ENCODE data around the gene COLEC11. TPM values are rescaled to one million over a fixed set of nuclear protein-coding genes. Genes with fewer than 3 reads are reported as not detected.

Gene COLEC11
- total and polyA plus RNA-seq, 9 of the 15 experiments (the other 6 are each of a cell fraction or from before 2014, with no cell fraction given) = 0.32 to 4.3 (median 1.8) TPM

DNA sequence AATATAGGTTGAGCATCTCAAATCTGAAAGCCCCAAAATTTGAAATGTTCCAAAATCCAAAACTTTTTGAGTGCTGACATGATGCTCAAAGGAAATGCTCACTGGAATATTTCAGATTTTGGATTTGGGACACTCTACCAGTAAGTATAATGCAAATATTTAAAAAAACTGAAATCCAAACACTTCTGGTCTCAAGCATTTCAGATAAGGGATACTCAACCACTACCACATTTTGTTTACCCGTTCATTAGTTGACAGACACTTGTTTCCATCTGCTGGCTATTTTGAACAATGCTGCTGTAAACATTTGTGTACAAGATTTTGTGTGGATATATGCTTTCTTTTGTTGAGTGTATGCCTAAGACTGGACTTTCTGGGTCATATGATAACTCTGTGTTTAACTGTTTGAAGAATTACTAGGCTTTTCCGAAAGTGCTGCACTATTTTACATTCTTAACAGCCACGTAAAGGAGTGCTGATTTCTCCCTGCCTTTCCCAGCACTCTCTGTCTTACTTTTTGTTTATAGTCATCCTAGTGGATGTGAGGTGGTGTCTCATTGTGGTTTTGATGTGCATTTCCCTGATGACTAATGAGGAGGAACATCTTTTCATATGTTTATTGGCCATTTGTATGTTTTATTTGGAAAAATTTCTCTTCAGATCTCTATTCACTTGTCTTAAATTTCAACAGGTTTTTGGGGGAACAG, 89.0 kb downstream of the COLEC11 start (continued):
- TF ChIP-seq RBM14 (IDR thresholded peaks at IDR 0.05; ENCODE audit: borderline replicate concordance, insufficient read depth, low read depth, low read length) = no peak
- TF ChIP-seq, protein P1, sequence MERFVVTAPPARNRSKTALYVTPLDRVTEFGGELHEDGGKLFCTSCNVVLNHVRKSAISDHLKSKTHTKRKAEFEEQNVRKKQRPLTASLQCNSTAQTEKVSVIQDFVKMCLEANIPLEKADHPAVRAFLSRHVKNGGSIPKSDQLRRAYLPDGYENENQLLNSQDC (CRISPR knock-in tag; IDR thresholded peaks at IDR 0.05) = no peak
- no peak for TF ChIP-seq HNRNPUL1 (IDR thresholded peaks at IDR 0.05; ENCODE audit: low read length)
- TF ChIP-seq ZNF696 (CRISPR knock-in tag; conservative IDR thresholded peaks at IDR 0.05) = no peak
- TF ChIP-seq SIRT6 (IDR thresholded peaks at IDR 0.05; ENCODE audit: low read depth, low read length) = no peak
- TF ChIP-seq BRD9 (IDR thresholded peaks at IDR 0.05; ENCODE audit: low read depth, partially characterized antibody) = no peak
- no peak for TF ChIP-seq COPS2 (conservative IDR thresholded peaks at IDR 0.05)
- TF ChIP-seq LARP7 (IDR thresholded peaks at IDR 0.05) = no peak
- no peak for TF ChIP-seq ZNF347 (CRISPR knock-in tag; IDR thresholded peaks at IDR 0.05; ENCODE audit: low read depth)
- TF ChIP-seq TCF7 (IDR thresholded peaks at IDR 0.05; ENCODE audit: borderline replicate concordance) = no peak
- TF ChIP-seq, protein P2, sequence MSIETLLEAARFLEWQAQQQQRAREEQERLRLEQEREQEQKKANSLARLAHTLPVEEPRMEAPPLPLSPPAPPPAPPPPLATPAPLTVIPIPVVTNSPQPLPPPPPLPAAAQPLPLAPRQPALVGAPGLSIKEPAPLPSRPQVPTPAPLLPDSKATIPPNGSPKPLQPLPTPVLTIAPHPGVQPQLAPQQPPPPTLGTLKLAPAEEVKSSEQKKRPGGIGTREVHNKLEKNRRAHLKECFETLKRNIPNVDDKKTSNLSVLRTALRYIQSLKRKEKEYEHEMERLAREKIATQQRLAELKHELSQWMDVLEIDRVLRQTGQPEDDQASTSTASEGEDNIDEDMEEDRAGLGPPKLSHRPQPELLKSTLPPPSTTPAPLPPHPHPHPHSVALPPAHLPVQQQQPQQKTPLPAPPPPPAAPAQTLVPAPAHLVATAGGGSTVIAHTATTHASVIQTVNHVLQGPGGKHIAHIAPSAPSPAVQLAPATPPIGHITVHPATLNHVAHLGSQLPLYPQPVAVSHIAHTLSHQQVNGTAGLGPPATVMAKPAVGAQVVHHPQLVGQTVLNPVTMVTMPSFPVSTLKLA (conservative IDR thresholded peaks at IDR 0.05) = no peak
- TF ChIP-seq, protein P3, sequence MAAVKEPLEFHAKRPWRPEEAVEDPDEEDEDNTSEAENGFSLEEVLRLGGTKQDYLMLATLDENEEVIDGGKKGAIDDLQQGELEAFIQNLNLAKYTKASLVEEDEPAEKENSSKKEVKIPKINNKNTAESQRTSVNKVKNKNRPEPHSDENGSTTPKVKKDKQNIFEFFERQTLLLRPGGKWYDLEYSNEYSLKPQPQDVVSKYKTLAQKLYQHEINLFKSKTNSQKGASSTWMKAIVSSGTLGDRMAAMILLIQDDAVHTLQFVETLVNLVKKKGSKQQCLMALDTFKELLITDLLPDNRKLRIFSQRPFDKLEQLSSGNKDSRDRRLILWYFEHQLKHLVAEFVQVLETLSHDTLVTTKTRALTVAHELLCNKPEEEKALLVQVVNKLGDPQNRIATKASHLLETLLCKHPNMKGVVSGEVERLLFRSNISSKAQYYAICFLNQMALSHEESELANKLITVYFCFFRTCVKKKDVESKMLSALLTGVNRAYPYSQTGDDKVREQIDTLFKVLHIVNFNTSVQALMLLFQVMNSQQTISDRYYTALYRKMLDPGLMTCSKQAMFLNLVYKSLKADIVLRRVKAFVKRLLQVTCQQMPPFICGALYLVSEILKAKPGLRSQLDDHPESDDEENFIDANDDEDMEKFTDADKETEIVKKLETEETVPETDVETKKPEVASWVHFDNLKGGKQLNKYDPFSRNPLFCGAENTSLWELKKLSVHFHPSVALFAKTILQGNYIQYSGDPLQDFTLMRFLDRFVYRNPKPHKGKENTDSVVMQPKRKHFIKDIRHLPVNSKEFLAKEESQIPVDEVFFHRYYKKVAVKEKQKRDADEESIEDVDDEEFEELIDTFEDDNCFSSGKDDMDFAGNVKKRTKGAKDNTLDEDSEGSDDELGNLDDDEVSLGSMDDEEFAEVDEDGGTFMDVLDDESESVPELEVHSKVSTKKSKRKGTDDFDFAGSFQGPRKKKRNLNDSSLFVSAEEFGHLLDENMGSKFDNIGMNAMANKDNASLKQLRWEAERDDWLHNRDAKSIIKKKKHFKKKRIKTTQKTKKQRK (IDR thresholded peaks at IDR 0.05; ENCODE audit: borderline replicate concordance, low read depth, low read length) = no peak
